ENCODE data around the gene LCAT. TPM values are rescaled to one million over a fixed set of nuclear protein-coding genes. Genes with fewer than 3 reads are reported as not detected.

The LCAT gene
- total and polyA plus RNA-seq, 4 donors, result 8.4 to 43.9 (median 21.9) TPM

- no peak overlapping the region for H3K4me3 ChIP-seq
- no peaks in the 10 kb centered on the region for H3K27me3 ChIP-seq (ENCODE audit: control insufficient read depth in 3 of 3, insufficient read depth in 3 of 3, low read length in 2 of 3)
- no peaks in the 10 kb centered on the region for H3K9me3 ChIP-seq (ENCODE audit: control insufficient read depth in 4 of 4, insufficient read depth in 3 of 4, low read length in 3 of 4)
- 96 to 97% methylated on average over 36 of the region's 36 CpGs for WGBS, 2 donors
- peaks cover 0 to 29% (median 20%) of the 10 kb centered on the region in 4 donors for H3K36me3 ChIP-seq (ENCODE audit: control insufficient read depth in 4 of 4, insufficient read depth in 4 of 4, low read length in 4 of 4)
- TF ChIP-seq CTCF (IDR thresholded peaks at IDR 0.05; ENCODE audit: control extremely low read depth, extremely low read depth), result no peak
- no peak overlapping the region for H3K27ac ChIP-seq (ENCODE audit: low read depth in 1 of 2, low read length in 1 of 2)
- no peak overlapping the region for H3K9ac ChIP-seq (ENCODE audit: insufficient read depth in 1 of 2, low read length in 2 of 2)
- ATAC-seq (ENCODE audit: insufficient read depth, low FRiP score), result no peak
- DNase-seq, result no peak
- peaks cover 0 to 2% (median 0%) of the 10 kb centered on the region in 5 donors for H3K4me1 ChIP-seq (ENCODE audit: control insufficient read depth in 5 of 5, insufficient read depth in 5 of 5, low read length in 5 of 5)
Observed at GRCh38 chr16:67909056-67909742, 34.7 kb downstream of the LCAT start.

- Histone ChIP-seq H3K9ac (ENCODE audit: insufficient read depth in 1 of 2, low read length in 2 of 2) (no peak overlapping the region), H3K4me3 (no peak overlapping the region), H3K27me3 (ENCODE audit: control insufficient read depth in 3 of 3, insufficient read depth in 3 of 3, low read length in 2 of 3) (no peaks in the 10 kb centered on the region), H3K36me3 (ENCODE audit: control insufficient read depth in 4 of 4, insufficient read depth in 4 of 4, low read length in 4 of 4) (peaks cover 0 to 33% (median 18%) of the 10 kb centered on the region in 4 donors), H3K4me1 (ENCODE audit: control insufficient read depth in 5 of 5, insufficient read depth in 5 of 5, low read length in 5 of 5) (peaks cover 0 to 3% (median 0%) of the 10 kb centered on the region in 5 donors), H3K9me3 (ENCODE audit: control insufficient read depth in 4 of 4, insufficient read depth in 3 of 4, low read length in 3 of 4) (no peaks in the 10 kb centered on the region), H3K27ac (ENCODE audit: low read depth in 1 of 2, low read length in 1 of 2) (no peak overlapping the region)
- TF ChIP-seq CTCF (IDR thresholded peaks at IDR 0.05; ENCODE audit: control extremely low read depth, extremely low read depth), result no peak
- 92 to 93% methylated on average over 11 of the region's 11 CpGs for WGBS, 2 donors
- ATAC-seq (ENCODE audit: insufficient read depth, low FRiP score) (no peak), DNase-seq (no peak)
Observed at GRCh38 chr16:67907397-67908180, 36.3 kb downstream of the LCAT start.

GRCh38 chr16:67902831-67903230, 41.1 kb downstream of the LCAT start:
- H3K27ac ChIP-seq (ENCODE audit: low read depth in 1 of 2, low read length in 1 of 2), result peak overlapping the region in 1 of 2 donors; percentile 37
- no peaks in the 10 kb centered on the region for H3K27me3 ChIP-seq (ENCODE audit: control insufficient read depth in 3 of 3, insufficient read depth in 3 of 3, low read length in 2 of 3)
- peaks cover 0 to 2% (median 0%) of the 10 kb centered on the region in 5 donors for H3K4me1 ChIP-seq (ENCODE audit: control insufficient read depth in 5 of 5, insufficient read depth in 5 of 5, low read length in 5 of 5)
- DNase-seq (no peak), ATAC-seq (ENCODE audit: insufficient read depth, low FRiP score) (no peak)
- H3K9me3 ChIP-seq (ENCODE audit: control insufficient read depth in 4 of 4, insufficient read depth in 3 of 4, low read length in 3 of 4), result no peaks in the 10 kb centered on the region
- no peak overlapping the region for H3K4me3 ChIP-seq
- no peak overlapping the region for H3K9ac ChIP-seq (ENCODE audit: insufficient read depth in 1 of 2, low read length in 2 of 2)
- H3K36me3 ChIP-seq (ENCODE audit: control insufficient read depth in 4 of 4, insufficient read depth in 4 of 4, low read length in 4 of 4), result peaks cover 0 to 10% (median 4%) of the 10 kb centered on the region in 4 donors
- TF ChIP-seq CTCF (IDR thresholded peaks at IDR 0.05; ENCODE audit: control extremely low read depth, extremely low read depth), result no peak
- 75 to 82% methylated on average over 4 of the region's 4 CpGs for WGBS, 2 donors
